Fibroblast of pulmonary artery (primary cell): ENCODE data around the gene SMPDL3B.

Source experiments
- DNase-seq: peaks from one replicate; pipeline ENCODE4 v3.0.0-alpha.2; 2010; ENCODE audit warnings: low read depth
- H3K4me3 ChIP-seq: replicated peaks from 2 replicates; pipeline ENCODE4 v1.5.1; 2011; ENCODE audit warnings: low read depth, mild to moderate bottlenecking, control low read depth, low read length, moderate library complexity
- TF ChIP-seq, protein P1 (sequence below): IDR thresholded peaks from 2 replicates; pipeline ENCODE4 v1.5.1; 2011; ENCODE audit warnings: mild to moderate bottlenecking, control low read depth, low read length, inconsistent platforms; ENCODE audit errors: missing control alignments

SMPDL3B gene

DNA sequence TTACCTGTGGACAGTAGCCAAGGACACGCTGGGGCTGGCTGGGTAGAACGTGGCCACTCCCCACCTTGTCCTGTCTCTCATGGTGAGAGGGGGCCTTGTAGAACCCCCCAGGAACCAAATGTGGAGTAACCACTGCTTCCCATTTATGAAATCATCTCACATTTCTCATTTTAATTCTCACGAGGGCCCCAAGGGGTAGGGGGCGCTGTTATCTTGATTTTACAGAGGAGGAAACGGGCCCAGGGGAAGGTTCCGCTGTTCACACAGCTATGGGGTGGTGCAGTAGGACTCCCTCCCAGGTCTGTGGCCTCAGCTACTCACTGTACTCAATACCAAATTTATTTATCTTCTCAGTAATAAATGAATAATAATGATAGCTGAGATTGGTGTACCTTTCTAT lies 5.5 kb downstream of the SMPDL3B start:
- no peak for DNase-seq
- H3K4me3 ChIP-seq: no peak overlapping the region
- TF ChIP-seq, protein P1, sequence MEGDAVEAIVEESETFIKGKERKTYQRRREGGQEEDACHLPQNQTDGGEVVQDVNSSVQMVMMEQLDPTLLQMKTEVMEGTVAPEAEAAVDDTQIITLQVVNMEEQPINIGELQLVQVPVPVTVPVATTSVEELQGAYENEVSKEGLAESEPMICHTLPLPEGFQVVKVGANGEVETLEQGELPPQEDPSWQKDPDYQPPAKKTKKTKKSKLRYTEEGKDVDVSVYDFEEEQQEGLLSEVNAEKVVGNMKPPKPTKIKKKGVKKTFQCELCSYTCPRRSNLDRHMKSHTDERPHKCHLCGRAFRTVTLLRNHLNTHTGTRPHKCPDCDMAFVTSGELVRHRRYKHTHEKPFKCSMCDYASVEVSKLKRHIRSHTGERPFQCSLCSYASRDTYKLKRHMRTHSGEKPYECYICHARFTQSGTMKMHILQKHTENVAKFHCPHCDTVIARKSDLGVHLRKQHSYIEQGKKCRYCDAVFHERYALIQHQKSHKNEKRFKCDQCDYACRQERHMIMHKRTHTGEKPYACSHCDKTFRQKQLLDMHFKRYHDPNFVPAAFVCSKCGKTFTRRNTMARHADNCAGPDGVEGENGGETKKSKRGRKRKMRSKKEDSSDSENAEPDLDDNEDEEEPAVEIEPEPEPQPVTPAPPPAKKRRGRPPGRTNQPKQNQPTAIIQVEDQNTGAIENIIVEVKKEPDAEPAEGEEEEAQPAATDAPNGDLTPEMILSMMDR: peak; percentile 14

DNA sequence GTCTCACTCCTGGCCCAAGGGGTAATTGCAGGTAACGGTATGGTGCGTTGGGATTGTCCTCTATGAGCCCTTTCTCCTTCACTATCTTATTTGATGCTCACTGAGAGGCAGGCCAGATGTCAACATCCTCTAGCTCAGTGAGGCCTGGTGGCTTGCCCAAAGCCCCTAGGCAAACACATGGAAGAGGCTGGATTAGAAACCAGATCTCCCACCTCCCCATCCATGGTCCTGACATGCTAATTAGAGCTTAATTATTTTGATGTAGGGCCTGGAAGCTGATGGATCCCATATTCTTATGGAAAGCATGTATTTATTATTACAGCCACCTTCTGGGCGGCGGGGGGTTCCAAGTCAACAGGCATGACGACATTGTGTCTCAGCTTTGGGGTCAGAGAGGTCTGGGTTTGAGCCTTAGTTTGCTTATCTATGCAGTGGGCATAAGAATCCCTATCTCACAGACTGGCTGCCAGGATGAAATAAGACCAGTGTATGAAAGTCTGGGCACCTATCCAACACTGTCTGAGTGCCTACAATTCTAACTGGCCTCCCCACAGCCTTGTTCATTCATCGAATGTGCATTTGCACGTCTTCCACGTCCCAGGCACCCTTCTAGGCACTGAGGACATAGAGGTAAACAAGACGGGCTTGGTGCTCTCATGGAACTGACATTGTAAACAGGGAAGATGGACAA lies 6.2 kb downstream of the SMPDL3B start:
- no peak overlapping the region for H3K4me3 ChIP-seq
- TF ChIP-seq, protein P1: no peak
- peak; percentile 22 for DNase-seq

DNA sequence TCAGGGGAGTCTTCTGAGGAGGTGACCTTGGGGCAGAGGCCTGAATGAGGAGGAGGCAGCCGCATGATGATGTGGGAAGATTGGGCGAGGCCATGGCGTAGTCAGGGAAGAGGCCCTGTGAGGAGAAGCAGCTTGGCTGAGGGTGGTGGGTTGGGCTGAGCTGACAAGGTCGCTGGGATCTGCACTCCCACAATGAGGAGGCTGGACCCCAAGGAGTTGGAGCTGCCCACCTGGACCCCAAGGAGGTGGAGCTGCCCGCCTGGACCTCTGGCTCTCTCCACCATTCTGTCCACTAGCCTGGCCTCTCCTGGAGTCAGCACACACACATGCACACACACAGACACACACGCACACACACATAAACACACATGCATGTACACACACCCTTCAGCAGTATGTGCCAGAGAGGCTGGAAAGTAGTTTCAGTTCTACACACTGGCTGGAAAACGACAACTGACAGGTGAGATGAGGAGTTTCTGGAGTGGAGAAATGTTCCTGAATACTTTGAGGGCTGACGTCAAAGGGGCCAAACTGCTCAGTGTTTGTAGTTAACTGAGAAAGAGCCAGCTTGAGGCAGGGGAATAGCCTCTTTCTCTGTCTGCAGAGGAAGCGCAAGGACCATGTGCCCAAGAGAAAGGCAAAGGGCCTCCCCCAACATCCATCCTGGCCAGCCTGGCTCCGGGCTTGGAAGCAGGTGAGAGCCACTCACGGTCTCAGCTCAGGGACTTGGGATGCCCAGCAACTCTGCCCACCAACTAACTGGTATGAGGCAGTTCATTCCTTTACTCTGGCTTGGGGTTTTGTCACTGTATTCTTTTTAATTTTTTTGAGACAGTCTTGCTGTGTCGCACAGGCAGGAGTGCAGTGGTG lies 7.1 kb downstream of the SMPDL3B start:
- peak; percentile 23 for DNase-seq
- TF ChIP-seq, protein P1: no peak
- no peak overlapping the region for H3K4me3 ChIP-seq

DNA sequence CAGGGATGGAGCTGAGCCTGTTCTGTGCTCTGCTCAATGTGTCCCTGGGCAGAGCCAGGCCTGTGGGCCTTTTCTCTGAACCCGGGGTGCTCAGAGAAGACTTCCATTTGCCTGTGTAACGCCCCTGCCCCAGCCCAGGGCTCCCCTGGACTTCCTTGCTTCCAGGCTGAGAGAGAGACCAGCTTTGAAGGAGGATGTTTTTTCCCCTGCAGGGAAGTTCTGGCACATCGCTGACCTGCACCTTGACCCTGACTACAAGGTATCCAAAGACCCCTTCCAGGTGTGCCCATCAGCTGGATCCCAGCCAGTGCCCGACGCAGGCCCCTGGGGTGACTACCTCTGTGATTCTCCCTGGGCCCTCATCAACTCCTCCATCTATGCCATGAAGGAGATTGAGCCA lies 10.2 kb downstream of the SMPDL3B start:
- DNase-seq: no peak
- TF ChIP-seq, protein P1: no peak

DNA sequence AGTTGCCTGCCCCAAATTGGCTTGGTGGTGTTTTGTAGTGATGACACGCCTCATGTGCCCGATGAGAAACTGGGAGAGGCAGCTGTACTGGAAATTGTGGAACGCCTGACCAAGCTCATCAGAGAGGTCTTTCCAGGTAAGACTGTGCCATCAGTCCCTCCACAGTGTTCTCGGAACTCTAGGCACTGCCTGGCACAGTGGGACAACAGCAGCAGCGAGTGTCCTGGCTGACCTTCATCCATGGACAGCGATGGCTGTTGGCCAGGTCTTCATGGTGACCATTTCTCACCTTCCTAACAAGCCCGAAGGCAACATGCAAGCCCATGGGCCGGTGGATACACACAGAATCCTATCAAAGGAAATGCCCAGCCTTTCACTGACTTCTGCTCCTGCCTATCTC lies 14.2 kb downstream of the SMPDL3B start:
- DNase-seq: no peak
- H3K4me3 ChIP-seq: no peak overlapping the region
- TF ChIP-seq, protein P1: no peak

More for the DNA sequence above, 10.2 kb downstream of the SMPDL3B start:
- no peak overlapping the region for H3K4me3 ChIP-seq

DNA sequence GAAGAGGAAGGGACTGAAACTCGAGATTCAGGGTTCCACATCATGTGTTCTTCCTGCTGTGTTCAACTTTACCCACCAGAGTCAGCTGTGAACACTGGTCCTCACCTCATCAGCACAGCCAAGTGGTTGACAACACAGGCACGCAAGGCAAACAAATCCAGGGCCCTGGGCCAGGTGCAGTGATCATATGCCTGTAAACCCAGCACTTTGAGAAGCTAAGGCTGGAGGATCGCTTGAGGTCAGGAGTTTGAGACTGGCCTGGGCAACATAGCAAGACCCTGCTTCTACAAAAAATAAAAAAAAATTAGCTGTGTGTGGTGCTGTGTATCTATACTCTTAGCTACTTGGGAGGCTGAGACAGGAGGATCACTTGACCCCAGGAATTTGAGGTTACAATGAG lies 16.6 kb downstream of the SMPDL3B start:
- H3K4me3 ChIP-seq: no peak overlapping the region
- DNase-seq: no peak
- TF ChIP-seq, protein P1: no peak
